HG02870 (cell line): ENCODE data around the gene TXN.
"Not testable (repeated sequence)": the region's sequence is repeated elsewhere in the genome, so short reads cannot be mapped to it uniquely, and the experiment has no call there.

Experiments
- ATAC-seq: cut with Tn5 transposase; IDR thresholded peaks from one replicate; pipeline ENCODE4 v1.9.1; 2021; ENCODE audit warnings: mild to moderate bottlenecking, moderate library complexity; ENCODE audit not compliant: unreplicated experiment

TXN gene

GRCh38 chr9:110214090-110214489 lies 42.2 kb downstream of the TXN start:
- no peak for ATAC-seq

DNA sequence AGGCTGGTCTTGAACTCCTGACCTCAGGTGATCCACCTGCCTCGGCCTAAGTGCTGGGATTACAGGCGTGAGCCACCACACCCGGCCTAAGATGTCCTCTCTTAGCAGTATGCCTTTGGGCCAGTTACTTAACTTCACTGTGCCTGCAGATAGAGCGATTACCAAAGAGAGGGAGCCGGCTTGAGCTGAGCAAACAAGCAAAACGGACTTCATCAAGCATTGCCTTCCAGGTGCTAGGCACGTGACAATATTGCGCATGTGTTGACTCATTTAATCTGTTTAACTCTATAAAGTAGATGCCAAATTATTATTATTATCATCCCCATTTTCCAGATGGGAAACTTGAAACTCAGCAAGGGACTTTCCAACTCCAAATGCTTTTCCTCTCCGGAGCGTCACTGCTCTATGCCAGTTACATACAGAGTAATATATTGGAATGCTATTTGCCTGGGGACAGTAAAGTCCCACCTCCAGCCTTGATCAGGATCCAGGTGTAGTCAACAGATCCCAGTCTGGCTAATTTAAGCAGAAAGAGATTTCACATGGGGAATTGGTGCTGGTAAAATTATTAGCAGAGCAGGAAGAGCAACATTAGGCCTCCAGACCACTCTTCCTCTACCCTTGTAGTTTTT lies 42.8 kb downstream of the TXN start:
- ATAC-seq, result no peak

- no peak for ATAC-seq
Observed at GRCh38 chr9:110208031-110208430, 48.3 kb downstream of the TXN start, which contains the start of gene C9orf152. Gene C9orf152 (minus strand): TSS chr9:110208159. CDS start chr9:110207579, 580 bp downstream.

- no peak for ATAC-seq
Observed at GRCh38 chr9:110207071-110207641, 49.2 kb downstream of the TXN start.

DNA sequence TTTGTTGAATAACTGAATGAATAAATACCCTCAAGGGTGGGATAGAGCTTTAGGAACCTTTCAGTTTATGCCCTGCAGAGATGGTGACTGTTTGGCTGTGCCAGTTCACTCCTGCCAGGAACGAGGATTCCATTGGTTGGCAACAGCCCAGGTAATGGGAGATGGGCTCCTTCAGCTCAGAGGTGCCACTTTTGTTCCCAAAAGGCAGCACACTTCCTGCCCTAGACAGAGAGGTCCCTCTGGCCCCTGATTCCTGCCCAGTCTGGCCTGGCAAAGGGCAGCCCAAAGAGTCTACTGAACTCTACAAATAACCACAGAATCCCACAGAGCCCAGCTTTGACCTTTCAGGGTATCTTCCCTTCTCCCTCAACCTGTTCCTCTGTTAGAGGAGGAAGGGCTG lies 49.9 kb downstream of the TXN start:
- no peak for ATAC-seq

- ATAC-seq, result not testable (repeated sequence)
Observed at GRCh38 chr9:110205612-110206011, 50.7 kb downstream of the TXN start.

GRCh38 chr9:110202232-110202631 lies 54.1 kb downstream of the TXN start:
- no peak for ATAC-seq

- no peak for ATAC-seq
Observed at GRCh38 chr9:110199643-110200042, 56.7 kb downstream of the TXN start.

DNA sequence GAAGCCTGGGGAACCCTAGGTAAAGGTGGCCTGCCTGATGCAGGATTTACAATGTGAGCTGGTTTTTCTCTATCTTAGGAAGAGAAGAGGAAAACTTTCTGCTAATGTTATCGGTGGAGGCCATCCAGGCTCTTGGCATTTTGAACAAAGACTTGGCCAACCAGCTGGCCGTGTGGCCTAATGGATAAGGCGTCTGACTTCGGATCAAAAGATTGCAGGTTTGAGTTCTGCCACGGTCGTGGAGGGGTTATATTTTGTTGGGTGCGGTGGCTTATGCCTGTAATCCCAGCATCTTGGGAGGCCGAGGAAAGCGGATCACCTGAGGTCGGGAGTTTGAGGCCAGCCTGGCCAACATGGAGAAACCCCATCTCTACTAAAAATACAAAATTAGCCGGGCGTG lies 58.0 kb downstream of the TXN start:
- ATAC-seq, result no peak

DNA sequence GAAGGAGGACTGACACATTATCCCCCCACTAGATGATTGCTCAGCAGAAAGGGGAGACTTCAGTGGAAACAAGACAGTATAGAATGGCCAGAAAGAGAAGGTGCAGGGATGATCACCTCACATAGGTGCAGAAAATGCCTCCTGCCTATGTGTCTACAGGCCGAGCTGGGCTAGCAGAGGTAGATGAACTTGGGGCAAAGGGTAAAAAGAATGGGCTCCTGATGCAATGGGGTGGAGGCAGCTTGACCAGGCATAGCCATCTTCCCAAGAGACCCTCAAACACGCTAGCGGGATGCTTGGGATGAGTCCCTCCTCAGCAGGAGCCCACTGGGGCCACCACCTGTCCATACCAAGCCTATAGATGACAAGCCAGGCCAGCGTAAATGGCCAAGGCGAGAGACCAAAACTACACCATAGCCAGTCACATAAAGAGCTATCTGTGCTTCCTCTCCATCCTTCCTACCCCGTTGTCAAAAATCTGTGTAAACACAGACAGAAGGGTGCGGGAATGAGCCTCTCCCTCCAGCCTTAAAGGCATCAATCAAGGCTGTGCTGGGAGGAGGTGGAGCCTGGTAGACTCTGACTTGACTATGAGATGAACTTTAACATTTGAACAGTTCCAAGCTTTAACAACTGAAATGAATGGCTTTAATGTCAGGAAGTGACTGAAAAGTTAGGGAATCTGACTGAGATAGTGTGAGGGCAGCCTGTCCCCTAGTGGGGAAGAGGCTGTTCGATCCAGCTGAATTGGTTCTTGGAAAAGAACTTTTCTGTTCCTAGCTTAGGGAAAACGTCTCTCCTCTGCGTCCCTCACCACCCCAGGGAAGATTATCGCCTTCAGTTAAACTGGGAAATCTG lies 58.7 kb downstream of the TXN start:
- ATAC-seq, result no peak

DNA sequence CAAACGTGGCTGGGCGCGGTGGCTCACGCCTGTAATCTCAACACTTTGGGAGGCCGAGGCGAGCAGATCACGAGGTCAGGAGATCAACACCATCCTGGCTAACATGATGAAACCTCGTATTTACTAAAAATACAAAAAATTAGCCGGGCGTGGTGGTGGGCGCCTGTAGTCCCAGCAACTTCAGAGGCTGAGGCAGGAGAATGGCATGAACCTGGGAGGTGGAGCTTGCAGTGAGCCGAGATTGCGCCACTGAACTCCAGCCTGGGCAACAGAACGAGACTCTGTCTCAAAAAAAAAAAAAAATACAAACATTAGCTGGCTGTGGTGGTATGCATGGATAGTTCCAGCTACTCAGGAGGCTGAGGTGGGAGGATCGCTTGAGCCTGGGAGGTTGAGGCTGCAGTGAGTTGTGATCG lies 60.2 kb downstream of the TXN start:
- ATAC-seq, result not testable (repeated sequence)
